ENCODE measurements around the gene FAM222A.

GRCh38 chr12:109764123-109764522 lies 50.5 kb downstream of the FAM222A start:
- TF ChIP-seq CTCF (IDR thresholded peaks at IDR 0.05) (no peak), POLR2A (IDR thresholded peaks at IDR 0.05) (no peak)
